Thoracic aorta (tissue), 2 donors: ENCODE results near the gene PTGDS. TPM values are rescaled to one million over a fixed set of nuclear protein-coding genes. Genes with fewer than 3 reads are reported as not detected.

Source experiments
- ATAC-seq: fragments of 150-250 bp; one replicate; pipeline ENCODE4 v1.8.0; 2017; ENCODE audit warnings: low read depth; ENCODE audit not compliant: insufficient number of reproducible peaks, low FRiP score
- DNase-seq: peaks from one replicate; pipeline ENCODE4 v3.0.0-alpha.2; 2020; ENCODE audit warnings: low spot score
- H3K27ac ChIP-seq, 2 donors: fragments of 200-600 bp; sonication (generic); 1 replicate in 1 of 2; 2 replicates in 1 of 2; pipeline ENCODE4 v1.5.1; 2016; ENCODE audit warnings: mild to moderate bottlenecking in 2 of 2, moderate library complexity in 2 of 2
- H3K27me3 ChIP-seq: fragments of 200-600 bp; sonication (generic); replicated peaks from 2 replicates; pipeline ENCODE4 v1.6.0; 2016; ENCODE audit warnings: mild to moderate bottlenecking; ENCODE audit not compliant: insufficient read depth
- H3K36me3 ChIP-seq: fragments of 200-600 bp; sonication (generic); one replicate; pipeline ENCODE4 v1.5.1; 2016
- H3K4me1 ChIP-seq, 2 donors: fragments of 200-600 bp; sonication (generic); 1 replicate in 1 of 2; 2 replicates in 1 of 2; pipeline versions ENCODE4 v1.5.1 to v1.6.0; 2016; ENCODE audit warnings: low read depth in 2 of 2, mild to moderate bottlenecking in 1 of 2; ENCODE audit not compliant: control insufficient read depth in 1 of 2
- H3K4me3 ChIP-seq: fragments of 200-600 bp; sonication (generic); 2 replicates; pipeline ENCODE4 v1.5.1; 2016; ENCODE audit warnings: mild to moderate bottlenecking
- H3K9me3 ChIP-seq: fragments of 200-600 bp; sonication (generic); 2 replicates; pipeline ENCODE4 v1.5.1; 2016
- CTCF ChIP-seq: fragments of 200-600 bp; sonication (generic); IDR thresholded peaks from one replicate; pipeline ENCODE4 v1.5.1; 2019; ENCODE audit warnings: antibody characterized with exemption
- total RNA-seq, 2 donors: library from RNA; depleted of rRNA; stranded (reverse); fragments of >200 nt; gene quantifications; one replicate each; pipeline versions ENCODE4 v1.1.0 to v1.2.3, GENCODE V29; 2016

Gene PTGDS
- total RNA-seq, 2 donors from 2014 or later: 66.1 to 89.5 TPM

GRCh38 chr9:136946228-136947027 is 30.9 kb upstream of the PTGDS start:
- H3K9me3 ChIP-seq: no peaks in the 10 kb centered on the region
- no peak for DNase-seq
- peaks cover 22 to 45% of the 10 kb centered on the region in 2 donors for H3K4me1 ChIP-seq
- ATAC-seq: no peak
- TF ChIP-seq CTCF: no peak
- H3K27me3 ChIP-seq: no peaks in the 10 kb centered on the region
- no peak overlapping the region for H3K4me3 ChIP-seq
- H3K27ac ChIP-seq: no peak overlapping the region
- peaks cover 15% of the 10 kb centered on the region for H3K36me3 ChIP-seq

- no peaks in the 10 kb centered on the region for H3K9me3 ChIP-seq
- H3K36me3 ChIP-seq: peaks cover 7% of the 10 kb centered on the region
- H3K4me1 ChIP-seq: peaks cover 22 to 42% of the 10 kb centered on the region in 2 donors
- no peak for TF ChIP-seq CTCF
- H3K4me3 ChIP-seq: no peak overlapping the region
- ATAC-seq (no peak), DNase-seq (no peak)
- H3K27ac ChIP-seq: no peak overlapping the region
- H3K27me3 ChIP-seq: no peaks in the 10 kb centered on the region
Measured at GRCh38 chr9:136947028-136947891, 30.0 kb upstream of the PTGDS start.

GRCh38 chr9:136947955-136948510 is 29.3 kb upstream of the PTGDS start:
- Histone ChIP-seq H3K27ac (no peak overlapping the region), H3K9me3 (no peaks in the 10 kb centered on the region), H3K4me1 (peaks cover 18 to 34% of the 10 kb centered on the region in 2 donors), H3K4me3 (no peak overlapping the region), H3K27me3 (no peaks in the 10 kb centered on the region), H3K36me3 (no peaks in the 10 kb centered on the region)
- peak; percentile 29 for TF ChIP-seq CTCF
- no peak for ATAC-seq
- no peak for DNase-seq

- Histone ChIP-seq H3K27me3 (no peaks in the 10 kb centered on the region), H3K4me3 (peak overlapping the region; percentile 78), H3K4me1 (peaks cover 11 to 26% of the 10 kb centered on the region in 2 donors), H3K36me3 (no peaks in the 10 kb centered on the region), H3K9me3 (no peaks in the 10 kb centered on the region), H3K27ac (peak overlapping the region; percentile 73 to 78)
- no peak for TF ChIP-seq CTCF
- ATAC-seq: no peak
- DNase-seq: no peak
Measured at GRCh38 chr9:136949239-136949816, 28.0 kb upstream of the PTGDS start.
